AG08396 (cell line): ENCODE measurements around the gene GID4.
A peak's percentile ranks its signal among the peaks of the same experiment; 100 is the strongest.

ENCODE experiments used
- DNase-seq: peaks from one replicate; pipeline ENCODE4 v3.0.0; 2012; ENCODE audit warnings: low spot score, mixed read lengths

GID4 gene

DNA sequence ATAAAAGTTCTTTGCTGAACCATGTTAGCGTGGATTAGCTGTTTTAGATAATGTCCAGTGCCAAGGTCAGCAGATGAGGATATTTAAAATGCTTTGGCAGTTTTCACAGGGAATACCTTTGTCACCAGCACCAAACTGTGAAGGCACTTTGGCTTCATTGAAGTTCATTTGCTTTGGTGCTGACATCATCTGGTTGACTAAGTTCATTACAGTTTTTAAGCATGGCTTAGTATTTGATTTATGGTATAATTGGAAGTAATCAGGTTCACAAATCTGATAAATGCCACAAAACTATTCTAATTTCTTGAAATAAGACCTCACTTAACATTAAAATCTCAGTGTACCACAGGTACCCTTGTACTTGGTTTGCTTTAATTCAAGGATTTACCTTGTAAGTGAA, 4.3 kb downstream of the GID4 start:
- no peak for DNase-seq

DNA sequence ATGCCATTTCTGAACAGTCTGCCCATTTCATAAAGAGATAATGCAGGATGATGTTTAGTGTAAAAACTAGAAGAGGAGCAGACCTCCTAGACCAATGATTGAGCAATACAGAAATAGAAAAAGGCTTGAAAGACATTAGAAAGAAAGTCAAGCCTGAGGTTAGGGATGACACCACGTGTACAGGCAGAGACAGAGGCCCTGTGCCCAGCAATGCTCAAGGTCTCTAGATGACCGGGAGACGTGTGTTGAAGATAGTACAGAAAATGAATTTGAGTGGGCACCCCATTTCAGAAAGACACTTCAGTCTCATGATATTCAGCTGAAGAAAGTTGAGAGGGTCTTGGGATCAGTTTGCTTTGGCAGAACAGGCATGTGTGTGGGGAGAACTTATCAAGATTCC, 5.4 kb downstream of the GID4 start:
- DNase-seq = no peak

DNA sequence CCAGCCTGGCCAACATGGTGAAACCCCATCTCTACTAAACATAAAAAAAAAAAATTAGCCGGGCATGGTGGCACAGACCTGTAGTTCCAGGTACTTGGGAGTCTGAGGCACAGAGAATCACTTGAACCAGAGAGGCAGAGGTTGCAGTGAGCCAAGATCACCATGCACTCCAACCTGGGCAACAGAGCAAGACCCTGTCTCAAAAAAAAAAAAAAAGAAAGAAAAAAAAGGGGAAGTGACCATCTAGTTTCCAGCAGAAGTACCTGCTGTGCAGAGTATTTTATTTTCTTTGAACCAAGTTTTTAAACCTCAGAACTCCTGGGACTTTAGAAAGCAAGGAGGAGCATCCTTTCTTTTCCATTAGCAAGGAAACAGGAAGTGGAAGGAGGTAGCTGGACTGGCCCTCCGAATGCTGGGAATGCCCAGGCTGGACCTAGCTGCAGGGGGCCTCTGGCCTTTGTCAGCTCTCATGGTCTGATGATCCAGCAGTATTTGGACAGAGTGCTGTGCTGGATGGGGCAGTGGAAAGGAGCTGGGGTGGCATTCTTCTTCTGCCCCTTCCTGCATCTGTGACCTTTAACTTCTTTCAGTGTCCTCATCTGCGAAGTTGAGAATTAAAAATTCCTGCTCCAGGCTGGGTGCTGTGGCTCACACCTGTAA, 6.6 kb downstream of the GID4 start:
- DNase-seq = no peak

DNA sequence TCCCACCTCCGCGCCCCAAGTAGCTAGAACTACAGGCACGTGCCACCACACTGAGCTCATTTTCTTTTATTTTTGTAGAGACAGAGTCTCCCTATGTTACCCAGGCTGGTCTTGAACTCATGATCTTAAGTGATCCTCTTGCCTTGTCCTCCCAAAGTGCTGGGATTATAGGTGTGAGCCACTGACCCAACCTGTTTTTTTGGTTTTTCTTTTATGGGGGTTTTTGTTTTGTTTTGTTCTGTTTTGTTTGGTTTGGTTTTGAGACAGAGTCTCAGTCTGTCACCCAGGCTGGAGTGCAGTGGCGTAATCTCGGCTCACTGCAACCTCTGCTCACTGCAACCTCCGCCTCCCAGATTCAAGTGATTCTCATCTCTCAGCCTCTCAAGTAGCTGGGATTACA, 16.4 kb downstream of the GID4 start:
- DNase-seq = no peak

DNA sequence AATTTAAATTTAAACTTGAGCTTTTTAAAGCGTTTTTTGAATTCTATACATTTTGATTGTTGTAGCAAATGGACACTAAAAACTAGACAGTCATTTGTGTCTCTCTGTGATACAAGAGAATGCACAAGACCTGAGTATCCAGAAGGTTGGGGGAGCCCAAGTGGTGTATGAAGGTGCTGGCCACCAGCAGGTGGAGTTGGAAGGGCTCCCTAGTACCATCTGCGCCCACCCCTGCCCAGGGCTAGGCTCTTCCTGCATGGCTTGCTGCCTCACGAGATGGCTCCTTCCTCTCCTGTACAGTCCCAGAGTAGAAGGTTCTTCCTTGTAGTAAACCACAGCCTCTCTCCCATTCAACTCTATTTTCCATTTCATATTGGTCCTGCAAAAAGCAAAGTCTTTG, 17.0 kb downstream of the GID4 start:
- no peak for DNase-seq

DNA sequence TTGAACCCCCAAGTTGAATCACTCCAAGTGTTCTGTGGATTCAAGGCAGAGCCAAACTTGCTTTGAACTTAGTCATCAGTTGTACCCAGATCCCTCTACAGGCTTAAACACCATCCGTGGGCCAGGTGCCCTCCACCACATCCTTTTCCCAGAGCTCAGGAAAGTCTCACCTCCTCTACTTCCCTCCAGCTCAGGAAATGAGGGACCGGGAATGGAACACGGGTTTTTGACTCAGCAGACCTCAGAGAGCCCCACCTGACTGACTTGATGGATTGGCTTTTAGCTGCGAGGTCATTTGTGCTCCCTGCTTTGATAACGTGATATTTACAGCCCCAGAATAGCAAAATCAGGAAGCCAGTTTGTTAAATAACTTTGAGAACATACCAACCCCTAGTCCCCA, 20.1 kb downstream of the GID4 start:
- DNase-seq = no peak

DNA sequence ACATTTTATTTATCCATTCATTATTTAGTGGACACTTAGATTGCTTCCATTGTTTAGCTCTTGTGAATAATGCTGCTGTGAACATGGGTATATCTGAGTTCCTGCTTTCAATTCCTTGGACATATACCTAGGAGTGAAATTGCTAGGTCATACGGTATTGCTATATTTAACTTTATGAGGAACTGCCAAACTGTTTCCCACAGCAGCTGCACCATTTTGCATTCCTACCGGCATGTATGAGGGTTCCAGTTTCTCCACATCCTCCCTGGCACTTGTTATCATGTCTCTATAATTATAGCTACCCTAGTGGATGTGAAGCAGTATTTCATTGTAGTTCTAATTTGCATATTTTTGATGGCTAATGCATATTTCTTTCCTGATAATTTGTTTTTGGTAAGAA, 24.8 kb downstream of the GID4 start:
- no peak for DNase-seq

DNA sequence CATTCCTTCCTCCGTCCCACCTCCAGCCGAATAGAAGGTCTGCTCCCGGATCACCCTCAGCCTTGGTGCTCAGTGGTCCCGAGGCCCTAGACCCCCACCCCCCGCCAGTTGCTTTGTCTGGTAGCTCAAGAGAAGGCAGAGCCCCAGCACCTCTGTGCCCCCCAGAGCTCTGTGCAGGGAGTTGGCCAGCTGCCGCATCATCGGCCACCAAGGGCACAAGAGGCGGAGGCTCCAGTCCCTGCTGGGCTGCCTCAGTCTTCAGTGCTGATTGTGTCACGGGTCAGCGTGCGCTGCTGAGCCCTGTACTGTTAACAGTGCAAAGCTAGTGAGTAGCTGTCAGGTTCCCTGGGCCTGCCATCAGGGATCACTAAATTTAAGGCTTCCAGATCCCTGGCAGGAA, 26.3 kb downstream of the GID4 start:
- DNase-seq = no peak

DNA sequence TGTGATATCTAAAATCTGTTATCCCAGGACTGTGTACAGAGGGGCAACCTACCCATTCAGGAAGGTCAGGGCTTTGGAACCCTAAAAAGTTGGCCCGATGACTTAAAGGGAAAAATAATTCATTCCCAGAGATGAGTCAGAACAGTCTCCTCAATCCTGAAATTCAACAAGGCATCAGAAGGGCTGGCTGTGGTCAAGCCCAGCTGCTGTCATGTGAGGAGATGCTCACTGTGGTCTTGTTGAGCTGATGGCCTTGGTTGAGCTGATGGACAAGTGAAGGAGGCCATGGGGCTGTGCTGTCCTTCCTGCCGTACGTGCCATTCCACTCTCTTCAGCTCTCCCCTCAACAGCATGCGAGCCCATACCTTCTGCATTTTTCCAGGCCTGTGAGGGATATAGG, 27.7 kb downstream of the GID4 start:
- DNase-seq = no peak

DNA sequence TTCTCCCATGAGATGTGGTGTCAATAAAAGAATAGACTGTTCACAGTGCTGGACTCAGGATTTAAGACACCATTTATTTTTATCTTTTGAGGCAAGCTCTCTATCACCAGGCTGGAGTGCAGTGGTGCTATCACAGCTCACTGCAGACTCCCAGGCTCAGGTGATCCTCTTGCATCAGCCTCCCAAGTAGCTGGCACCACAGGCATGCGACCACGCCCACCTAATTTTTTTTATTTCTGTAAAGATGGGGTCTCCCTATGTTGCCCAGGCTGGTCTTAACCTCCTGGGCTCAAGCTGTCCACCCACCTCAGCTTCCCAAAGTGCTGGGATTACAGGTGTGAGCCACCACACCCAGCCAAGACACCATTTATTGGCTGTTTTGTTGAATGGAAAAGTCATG, 29.9 kb downstream of the GID4 start:
- no peak for DNase-seq

DNA sequence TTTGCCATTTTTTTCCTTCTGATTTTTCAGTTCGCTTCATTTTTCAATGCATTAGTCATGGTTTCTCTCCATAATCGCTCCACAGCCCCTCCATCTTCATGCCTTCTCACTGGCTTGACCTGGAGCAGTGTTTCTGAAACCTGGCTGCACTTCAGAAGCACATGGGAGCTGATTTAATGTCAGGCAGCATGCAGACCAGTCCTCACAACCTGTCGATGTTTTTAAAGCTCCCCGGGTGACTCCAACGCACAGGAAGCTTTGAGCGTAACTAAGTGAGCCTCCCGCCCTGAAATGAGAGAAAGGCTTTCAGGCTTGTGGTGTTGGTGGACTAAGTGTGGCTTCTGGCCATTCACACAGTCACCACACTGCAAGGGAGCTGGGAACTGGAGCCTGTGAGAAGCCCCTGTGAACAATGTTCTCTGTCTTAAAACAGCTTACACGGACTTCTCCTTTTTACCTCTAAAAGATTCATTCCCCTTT, 31.7 kb downstream of the GID4 start:
- DNase-seq = peak; percentile 50

DNA sequence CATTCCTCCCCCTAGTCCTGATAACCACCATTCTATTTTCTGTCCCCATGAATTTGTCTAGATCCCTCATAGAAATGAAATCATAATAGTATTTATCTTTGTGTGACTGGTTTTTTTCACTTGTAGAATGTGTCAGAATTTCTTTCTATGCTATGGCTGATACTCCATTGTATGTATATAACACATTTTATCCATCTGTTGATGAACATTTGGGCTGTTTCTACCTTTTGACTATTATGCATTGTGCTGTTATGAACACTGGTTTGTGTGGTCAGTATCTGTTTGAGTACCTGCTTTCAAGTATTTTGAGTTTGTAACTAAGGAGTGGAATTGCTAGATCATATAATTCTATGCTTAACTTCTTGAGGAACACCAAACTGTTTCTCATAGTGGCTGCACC, 32.5 kb downstream of the GID4 start:
- DNase-seq = no peak

DNA sequence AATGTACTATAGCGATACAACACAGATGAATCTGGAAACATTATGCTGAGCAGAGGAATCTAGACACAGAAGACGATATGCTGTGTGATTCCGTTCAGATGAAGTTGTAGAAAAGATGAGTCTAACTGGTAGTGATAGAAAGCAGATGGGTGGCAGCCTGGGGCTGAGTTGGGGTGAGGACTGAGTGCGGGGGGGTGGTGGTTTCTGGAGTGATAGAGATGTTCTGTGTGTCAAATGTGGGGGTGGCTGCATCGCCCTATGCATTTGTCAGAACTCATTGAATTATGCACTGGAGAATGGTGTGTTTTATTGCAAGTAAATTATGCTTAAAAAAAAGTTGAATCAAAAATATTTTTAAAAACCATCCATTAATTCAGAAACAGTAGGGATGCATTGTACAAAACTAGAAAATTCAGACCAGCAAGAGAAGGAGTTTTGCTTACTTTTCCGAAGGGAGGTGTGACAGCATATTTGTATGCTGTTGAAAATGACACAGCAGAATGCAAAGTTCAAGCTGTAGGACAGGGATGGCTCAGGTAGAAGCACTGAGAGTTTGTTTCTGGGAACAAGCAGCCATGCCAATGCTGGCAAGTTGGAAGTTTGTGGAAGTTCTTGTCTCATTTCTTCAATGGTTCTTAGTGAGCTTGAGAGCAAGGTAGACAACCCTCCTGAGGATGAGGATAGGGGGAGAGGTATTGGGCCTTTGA, 35.5 kb downstream of the GID4 start:
- DNase-seq = no peak

DNA sequence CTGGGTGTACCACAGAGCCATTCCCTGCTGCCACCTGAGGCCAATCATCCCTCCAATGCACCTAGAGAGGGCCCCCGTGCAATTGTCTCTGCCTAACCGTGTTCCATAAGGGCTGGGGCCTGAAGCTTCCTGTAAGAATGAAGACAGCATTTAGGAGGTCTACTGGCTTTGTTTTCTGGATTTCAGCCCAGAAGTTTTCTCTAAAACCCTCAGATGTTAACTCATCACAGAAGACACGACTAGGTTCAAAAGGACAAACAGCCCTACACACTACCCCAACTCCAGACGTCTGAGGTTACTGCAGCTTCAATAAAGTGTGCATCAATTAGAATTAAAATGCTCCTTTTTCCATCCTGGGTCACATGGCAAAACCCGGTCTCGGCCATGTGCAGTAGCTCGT, 37.7 kb downstream of the GID4 start:
- DNase-seq = no peak

DNA sequence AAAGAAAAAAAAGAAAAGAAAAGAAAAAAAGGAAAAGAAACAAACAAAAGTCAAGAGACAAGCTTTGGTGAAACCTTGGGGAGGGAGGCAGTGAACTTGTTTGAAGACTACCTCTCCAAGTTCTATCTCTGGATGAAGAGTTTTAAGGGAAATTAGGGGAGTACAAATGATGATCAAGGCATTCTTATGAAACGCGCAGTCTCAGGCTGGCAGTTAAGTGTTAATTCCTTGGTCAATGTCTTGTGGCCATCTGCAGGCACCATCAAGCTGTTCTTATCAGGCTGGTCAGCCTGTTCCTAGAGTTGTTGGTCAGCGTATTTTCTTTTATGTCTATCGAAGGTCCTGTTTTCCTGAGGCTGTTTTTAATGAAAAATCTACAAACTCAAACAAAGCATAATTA, 40.3 kb downstream of the GID4 start:
- DNase-seq = no peak

DNA sequence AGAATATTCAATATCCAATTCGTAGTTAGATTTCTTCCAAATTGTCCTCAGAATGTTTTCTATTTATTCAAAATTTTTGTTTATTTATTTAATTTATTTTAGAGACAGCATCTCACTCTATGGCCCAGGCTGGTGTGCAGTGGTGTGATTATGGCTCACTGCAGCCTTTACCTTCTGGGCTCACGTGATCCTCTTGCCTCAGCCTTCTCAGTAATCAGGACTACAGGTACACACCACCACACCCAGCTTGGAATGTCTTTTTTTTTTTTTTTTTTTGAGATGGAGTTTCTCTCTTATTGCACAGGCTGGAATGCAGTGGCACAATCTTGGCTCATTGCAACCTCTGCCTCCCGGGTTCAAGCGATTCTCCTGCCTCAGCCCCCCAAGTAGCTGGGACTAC, 45.0 kb downstream of the GID4 start:
- no peak for DNase-seq

DNA sequence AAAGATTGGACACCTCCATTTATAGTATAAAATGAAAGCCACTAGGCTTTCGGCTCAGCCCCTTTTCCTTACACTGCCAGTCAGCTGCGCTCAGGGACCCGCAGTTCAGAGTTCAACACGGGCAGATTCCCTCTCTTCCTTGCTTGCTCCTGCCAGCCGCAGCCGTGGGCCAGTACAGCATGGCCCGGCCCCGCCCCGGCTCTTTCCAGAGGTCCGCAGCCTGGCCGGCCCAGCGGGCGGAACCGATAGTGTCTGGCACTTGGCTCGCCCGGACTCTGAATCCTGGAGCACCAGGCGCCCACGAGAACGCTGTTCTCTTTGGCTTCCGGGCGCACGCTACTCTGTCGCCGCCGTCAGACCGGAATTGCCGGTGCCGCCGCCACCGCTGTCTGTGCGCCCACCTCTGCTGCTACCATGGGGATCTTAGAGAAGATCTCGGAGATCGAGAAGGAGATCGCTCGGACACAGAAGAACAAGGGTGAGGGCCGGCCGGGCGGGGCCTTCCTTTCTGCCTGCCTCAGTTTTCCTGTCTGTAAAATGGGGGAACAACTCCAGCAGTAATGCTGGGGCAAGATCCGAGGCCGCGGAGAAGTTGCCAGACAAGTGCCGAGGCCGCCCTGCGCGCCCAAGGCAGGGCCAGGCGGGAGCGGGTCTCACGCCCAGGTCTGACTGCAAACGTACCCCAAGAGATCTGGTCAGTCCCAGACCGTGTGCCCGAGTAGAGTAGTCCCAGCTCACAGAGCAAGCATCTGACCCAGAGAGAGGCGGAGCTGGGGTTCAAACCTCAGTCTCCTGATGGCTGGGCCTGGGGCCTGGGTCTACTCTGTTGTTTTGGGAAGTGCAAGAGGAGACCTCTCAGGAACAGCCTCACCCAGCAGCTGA, 48.6 kb downstream of the GID4 start, which contains the start of gene DRG2:
DRG2 (plus strand) TSS at position 339 of the 882 bp plus-strand sequence; CDS start at position 415, 76 bp downstream.
- DNase-seq = peak; percentile 95

DNA sequence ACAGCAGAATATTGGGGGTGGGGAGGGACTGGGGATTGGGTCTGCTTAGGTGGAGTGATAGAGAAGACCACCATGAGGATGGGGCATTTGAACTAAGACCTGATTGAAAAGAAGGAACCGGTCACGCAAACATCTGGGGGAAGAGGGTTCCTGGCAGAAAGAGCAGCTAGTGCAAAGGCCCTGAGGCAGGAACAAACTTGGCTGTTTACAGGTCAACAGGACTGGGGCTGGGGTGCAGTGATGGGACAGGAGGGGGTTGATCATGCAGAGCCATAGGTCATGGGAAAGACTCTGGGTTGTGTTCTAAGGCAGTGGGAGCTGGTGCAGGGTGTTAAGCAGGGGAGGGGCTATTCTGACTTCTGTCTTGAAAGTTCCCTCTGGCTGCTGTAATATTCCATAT, 50.4 kb downstream of the GID4 start:
- DNase-seq = no peak

DNA sequence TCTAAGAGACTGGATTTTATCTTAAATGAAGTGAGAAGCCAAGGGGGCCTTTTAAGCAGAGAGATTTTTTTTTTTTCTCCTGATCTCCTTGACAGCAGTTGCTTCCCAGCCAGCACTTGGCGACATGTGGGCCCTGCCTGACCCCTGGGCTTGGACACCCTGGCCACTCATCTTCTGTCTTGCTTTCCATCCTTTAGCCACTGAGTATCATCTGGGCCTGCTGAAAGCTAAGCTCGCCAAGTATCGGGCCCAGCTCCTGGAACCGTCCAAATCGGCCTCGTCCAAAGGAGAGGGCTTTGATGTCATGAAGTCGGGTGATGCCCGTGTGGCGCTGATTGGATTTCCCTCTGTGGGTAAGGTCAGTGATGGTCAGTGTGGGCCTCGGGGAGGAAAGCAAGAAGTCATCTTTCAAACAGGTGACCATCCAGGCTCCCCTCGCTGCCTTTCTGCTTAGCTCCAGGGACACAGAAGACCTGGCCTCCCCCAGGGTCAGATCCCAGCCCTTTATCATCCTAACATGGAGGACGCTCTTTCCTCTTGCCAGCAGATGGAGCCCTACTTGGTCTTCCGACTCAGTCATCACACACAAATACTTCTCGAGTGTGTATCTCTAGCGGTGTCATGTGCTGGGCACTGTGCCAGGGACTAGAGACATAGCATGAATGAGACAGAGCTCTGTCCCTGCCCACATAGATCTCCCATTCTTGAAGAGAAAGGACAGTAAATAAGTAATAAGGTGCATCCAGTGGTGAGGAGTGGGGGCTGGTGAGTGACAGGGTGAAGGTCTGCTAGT, 54.6 kb downstream of the GID4 start:
- peak; percentile 62 for DNase-seq

DNA sequence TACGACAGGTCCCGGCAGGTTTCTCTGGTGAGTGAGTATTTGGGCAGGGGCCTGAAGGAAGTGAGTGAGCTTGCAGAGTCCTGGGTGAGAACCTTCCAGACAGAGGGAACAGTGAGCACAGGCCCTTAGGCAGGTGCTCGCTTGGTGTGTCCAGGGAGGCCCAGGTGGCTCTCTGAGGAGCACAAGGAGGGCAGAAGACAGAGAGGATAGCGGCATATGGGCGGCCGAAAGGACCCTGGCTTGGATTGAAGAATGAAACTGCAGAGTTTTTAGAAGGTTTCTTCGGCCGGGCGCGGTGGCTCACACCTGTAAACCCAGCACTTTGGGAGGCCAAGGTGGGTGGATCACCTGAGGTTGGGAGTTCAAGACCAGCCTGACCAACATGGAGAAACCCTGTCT, 55.2 kb downstream of the GID4 start:
- DNase-seq = no peak

DNA sequence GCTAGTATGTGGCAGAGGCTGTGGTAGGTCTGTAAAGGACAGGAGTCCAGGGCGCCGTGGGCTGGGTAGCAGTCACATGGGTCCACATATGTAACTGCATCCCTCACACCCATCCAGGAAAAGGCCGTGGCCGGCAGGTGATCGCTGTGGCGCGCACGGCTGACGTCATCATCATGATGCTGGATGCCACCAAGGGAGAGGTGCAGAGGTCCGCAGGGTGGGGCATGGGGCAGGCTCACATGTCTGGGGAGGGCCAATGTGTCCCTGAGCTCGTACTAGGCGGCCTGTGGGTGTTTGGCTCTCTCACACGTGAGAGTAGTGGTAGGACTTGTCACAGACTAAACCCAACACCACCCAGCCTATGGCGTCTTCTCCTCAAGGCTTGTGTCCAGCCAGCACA, 60.3 kb downstream of the GID4 start:
- no peak for DNase-seq

DNA sequence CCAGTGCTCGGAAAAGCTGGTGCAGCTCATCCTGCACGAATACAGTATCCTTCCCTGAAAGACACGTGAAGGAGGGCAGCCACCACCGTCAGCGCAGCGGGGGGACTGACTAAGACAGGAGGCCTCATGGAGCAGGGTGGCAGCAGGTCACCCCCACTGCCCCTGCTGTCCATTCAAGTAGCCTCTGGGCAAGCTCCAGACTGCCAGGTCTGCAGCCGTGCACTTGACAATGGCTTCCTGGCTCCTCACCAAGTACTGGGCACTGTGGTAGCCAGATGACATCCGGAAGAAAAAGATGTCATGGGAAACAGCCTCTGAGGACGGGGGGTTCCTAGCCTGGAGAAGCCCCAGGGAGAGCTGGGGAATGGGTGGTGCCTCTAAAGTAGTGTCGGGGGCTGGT, 61.4 kb downstream of the GID4 start:
- DNase-seq = no peak
